Esophagus muscularis mucosa (tissue), 3 donors: ENCODE results near the gene STX3.

Source experiments
- POLR2A ChIP-seq: fragments of 450-650 bp; IDR thresholded peaks from one replicate; pipeline ENCODE4 v1.6.1; 2017; ENCODE audit warnings: antibody characterized with exemption, moderate library complexity, mild to moderate bottlenecking, low read depth
- POLR2AphosphoS5 ChIP-seq, 2 donors: sonication (generic); formaldehyde crosslinking; IDR thresholded peaks; one replicate each; pipeline ENCODE4 v1.6.1; 2017; ENCODE audit warnings: antibody characterized with exemption in 2 of 2
- TF ChIP-seq, protein P1 (sequence below), 3 experiments: fragments of 200-600 bp in 2 of 3; fragments of 450-650 bp in 1 of 3; sonication (generic) in 2 of 3; IDR thresholded peaks; one replicate each; pipeline ENCODE4 v1.5.1; 2017 to 2019; ENCODE audit warnings: antibody characterized with exemption in 3 of 3, mild to moderate bottlenecking in 2 of 3, moderate library complexity in 1 of 3

DNA sequence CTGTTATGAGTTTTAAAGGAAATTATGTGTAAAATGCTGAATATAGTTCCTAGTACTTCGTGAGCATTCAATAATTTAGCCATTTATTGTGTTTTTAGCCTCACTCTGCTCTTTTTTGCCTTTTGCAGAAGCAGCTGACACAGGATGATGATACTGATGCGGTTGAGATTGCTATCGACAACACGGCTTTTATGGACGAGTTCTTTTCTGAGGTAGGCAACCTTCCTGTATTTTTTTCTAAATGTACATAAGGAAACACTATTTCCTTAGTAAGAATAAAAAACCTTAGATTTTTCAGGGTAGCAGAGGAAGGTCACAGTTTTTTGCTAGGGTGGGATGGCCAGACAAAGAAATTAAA lies 17.9 kb downstream of the STX3 start:
- TF ChIP-seq POLR2AphosphoS5 (IDR thresholded peaks at IDR 0.05) (no peak), POLR2A (no peak)
- TF ChIP-seq, protein P1, sequence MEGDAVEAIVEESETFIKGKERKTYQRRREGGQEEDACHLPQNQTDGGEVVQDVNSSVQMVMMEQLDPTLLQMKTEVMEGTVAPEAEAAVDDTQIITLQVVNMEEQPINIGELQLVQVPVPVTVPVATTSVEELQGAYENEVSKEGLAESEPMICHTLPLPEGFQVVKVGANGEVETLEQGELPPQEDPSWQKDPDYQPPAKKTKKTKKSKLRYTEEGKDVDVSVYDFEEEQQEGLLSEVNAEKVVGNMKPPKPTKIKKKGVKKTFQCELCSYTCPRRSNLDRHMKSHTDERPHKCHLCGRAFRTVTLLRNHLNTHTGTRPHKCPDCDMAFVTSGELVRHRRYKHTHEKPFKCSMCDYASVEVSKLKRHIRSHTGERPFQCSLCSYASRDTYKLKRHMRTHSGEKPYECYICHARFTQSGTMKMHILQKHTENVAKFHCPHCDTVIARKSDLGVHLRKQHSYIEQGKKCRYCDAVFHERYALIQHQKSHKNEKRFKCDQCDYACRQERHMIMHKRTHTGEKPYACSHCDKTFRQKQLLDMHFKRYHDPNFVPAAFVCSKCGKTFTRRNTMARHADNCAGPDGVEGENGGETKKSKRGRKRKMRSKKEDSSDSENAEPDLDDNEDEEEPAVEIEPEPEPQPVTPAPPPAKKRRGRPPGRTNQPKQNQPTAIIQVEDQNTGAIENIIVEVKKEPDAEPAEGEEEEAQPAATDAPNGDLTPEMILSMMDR (IDR thresholded peaks at IDR 0.05): no peak
